Mammary epithelial cell (primary cell): ENCODE measurements around the gene CLCNKA.

Experiments
- EZH2 ChIP-seq: IDR thresholded peaks from 2 replicates; pipeline ENCODE4 v1.6.1; 2012; ENCODE audit warnings: low read length, inconsistent platforms, borderline replicate concordance
- TF ChIP-seq, protein P1 (sequence below), 2 donors: IDR thresholded peaks in 1 of 2; conservative IDR thresholded peaks in 1 of 2; 2 replicates each; pipeline ENCODE4 v1.5.1; 2011 to 2012; ENCODE audit warnings: inconsistent platforms in 2 of 2, low read length in 2 of 2, mild to moderate bottlenecking in 2 of 2, control low read depth in 1 of 2, low read depth in 1 of 2; ENCODE audit not compliant: insufficient read depth in 1 of 2; ENCODE audit errors: extremely low read depth in 1 of 2

DNA sequence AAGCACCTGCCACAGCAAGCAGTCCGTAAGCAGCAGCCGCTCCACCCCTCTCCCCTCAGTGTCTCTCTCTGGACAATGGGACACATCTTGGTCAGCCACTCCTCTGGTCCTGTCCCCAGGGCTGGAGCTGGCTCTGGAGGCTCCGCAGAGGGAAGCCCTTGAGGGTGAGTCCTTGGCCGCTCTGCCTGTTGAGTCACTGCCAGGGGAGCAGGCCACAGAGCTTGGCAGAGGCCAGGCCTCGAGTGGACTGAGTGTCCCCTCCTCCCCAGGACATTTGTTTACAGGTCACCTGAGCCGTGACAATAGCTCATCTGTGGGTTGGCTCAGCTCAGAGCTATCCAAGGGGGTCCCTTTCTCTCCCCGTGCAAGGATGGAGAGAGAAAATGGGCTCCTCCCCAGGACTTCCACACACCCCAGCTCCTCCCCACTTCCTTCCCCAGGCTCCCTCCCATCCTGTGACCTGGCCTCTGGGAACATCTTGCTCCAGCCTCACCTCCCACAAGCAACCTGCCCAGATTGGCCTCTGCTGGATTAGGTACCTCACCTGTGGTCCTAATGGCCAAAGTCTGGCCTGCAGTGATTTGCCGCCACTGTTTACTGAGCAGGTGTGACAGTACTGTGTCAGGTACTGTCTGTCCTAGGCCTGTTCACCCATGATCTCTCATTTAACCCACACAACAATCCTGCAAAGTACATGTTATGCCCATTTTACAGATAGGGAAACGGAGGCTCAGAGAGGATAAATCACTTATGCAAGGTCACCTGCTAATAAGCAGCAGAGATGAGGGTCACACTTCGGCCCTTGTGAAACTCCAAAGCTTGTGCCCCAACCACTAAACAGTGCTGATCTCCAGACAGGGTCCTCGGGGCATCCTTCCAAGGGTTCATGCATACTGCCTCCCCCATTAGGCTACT is 46.8 kb downstream of the CLCNKA start:
- TF ChIP-seq, protein P1, sequence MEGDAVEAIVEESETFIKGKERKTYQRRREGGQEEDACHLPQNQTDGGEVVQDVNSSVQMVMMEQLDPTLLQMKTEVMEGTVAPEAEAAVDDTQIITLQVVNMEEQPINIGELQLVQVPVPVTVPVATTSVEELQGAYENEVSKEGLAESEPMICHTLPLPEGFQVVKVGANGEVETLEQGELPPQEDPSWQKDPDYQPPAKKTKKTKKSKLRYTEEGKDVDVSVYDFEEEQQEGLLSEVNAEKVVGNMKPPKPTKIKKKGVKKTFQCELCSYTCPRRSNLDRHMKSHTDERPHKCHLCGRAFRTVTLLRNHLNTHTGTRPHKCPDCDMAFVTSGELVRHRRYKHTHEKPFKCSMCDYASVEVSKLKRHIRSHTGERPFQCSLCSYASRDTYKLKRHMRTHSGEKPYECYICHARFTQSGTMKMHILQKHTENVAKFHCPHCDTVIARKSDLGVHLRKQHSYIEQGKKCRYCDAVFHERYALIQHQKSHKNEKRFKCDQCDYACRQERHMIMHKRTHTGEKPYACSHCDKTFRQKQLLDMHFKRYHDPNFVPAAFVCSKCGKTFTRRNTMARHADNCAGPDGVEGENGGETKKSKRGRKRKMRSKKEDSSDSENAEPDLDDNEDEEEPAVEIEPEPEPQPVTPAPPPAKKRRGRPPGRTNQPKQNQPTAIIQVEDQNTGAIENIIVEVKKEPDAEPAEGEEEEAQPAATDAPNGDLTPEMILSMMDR (conservative IDR thresholded peaks at IDR 0.05 in 1 of 2, IDR thresholded peaks at IDR 0.05 in 1 of 2; ENCODE audit: extremely low read depth in 1 of 2, insufficient read depth in 1 of 2, low read depth in 1 of 2, low read length in 2 of 2), result no peak
- no peak for TF ChIP-seq EZH2
